Measurements from ENCODE around the gene TAF1C. TPM values are rescaled to one million over a fixed set of nuclear protein-coding genes. Genes with fewer than 3 reads are reported as not detected.

The TAF1C gene
- total RNA-seq, 6 experiments from 2014 or later: 11.0 to 28.3 (median 19.3) TPM

DNA sequence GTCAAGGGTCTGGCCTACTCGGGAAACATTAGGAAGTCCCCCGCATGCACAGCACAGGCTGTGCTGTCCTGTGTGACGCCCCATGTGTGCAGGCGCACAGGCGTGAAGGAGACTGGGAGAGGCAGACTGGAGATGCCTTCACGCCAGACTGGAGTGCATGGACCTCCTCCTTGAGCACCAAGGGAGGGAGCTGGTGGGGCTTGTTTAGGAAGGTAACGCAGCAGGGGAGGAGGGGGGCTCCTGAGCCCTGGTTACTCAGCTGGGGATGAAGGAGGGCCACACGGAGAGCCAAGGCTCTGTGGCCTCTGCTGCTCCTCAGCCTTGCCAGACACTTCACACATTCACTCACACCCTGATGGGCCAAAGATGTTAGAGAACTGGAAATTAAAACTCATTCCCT is 49.6 kb downstream of the TAF1C start:
- H3K4me1 ChIP-seq: no peaks in the 10 kb centered on the region
- no peaks in the 10 kb centered on the region for H3K36me3 ChIP-seq
- no peaks in the 10 kb centered on the region for H3K27me3 ChIP-seq
- intact Hi-C loops (cut with DNase I): no loop called here
- TF ChIP-seq, protein P1, sequence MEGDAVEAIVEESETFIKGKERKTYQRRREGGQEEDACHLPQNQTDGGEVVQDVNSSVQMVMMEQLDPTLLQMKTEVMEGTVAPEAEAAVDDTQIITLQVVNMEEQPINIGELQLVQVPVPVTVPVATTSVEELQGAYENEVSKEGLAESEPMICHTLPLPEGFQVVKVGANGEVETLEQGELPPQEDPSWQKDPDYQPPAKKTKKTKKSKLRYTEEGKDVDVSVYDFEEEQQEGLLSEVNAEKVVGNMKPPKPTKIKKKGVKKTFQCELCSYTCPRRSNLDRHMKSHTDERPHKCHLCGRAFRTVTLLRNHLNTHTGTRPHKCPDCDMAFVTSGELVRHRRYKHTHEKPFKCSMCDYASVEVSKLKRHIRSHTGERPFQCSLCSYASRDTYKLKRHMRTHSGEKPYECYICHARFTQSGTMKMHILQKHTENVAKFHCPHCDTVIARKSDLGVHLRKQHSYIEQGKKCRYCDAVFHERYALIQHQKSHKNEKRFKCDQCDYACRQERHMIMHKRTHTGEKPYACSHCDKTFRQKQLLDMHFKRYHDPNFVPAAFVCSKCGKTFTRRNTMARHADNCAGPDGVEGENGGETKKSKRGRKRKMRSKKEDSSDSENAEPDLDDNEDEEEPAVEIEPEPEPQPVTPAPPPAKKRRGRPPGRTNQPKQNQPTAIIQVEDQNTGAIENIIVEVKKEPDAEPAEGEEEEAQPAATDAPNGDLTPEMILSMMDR (IDR thresholded peaks at IDR 0.05): no peak
- TF ChIP-seq POLR2A (IDR thresholded peaks at IDR 0.05): no peak
- H3K27ac ChIP-seq: no peak overlapping the region
- DNase-seq (no peak), ATAC-seq (no peak)
- H3K4me3 ChIP-seq: no peak overlapping the region
- 70% methylated on average over 2 of the region's 8 CpGs for WGBS (ENCODE audit: insufficient coverage, low coverage, low lambda C conversion rate, missing lambda C conversion rate)
- H3K9me3 ChIP-seq: no peaks in the 10 kb centered on the region

DNA sequence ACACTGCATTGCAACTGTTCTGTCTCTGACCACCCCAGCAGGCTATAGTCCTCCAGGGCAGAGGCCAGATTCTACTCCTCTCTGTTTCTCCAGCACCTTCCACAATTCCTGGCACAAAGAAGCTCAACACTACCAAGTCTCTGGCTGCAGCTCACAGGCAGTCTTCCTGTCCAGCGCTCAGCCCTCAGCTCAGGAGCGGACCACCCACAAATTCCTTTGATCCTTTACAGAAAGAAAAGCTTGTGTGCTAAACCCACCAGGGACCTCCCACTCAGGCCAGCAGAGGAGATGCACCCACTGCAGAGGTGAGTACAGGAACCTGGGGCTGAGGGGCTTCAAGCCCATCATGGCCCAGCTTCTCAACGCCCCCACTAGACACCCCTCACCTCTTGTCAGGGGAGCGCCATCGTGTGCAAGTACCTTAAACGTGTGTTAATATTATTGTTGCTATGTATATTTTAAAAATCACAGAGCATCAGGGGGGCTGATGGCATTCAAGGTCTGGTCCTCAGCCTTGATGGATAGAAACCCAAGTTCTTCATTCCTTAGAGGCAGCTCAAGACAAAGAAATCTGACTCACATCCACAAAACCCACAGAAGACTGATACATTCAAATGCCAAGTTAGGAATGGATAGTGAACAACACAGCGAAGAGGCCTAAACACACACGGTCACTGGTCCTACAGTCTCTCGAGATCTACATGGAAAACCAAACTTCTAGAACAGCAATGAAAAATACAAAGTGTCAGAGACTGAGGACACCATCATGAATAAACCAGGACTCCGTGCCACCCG is 50.3 kb downstream of the TAF1C start:
- TF ChIP-seq, protein P1 (IDR thresholded peaks at IDR 0.05): no peak
- TF ChIP-seq POLR2A (IDR thresholded peaks at IDR 0.05): no peak
- Histone ChIP-seq H3K36me3 (no peaks in the 10 kb centered on the region), H3K9me3 (no peaks in the 10 kb centered on the region), H3K4me3 (no peak overlapping the region), H3K4me1 (no peaks in the 10 kb centered on the region), H3K27ac (no peak overlapping the region), H3K27me3 (no peaks in the 10 kb centered on the region)
- WGBS (ENCODE audit: insufficient coverage, low coverage, low lambda C conversion rate, missing lambda C conversion rate): 94% methylated on average over 6 of the region's 11 CpGs
- intact Hi-C loops (cut with DNase I): no loop called here
- DNase-seq (no peak), ATAC-seq (no peak)

DNA sequence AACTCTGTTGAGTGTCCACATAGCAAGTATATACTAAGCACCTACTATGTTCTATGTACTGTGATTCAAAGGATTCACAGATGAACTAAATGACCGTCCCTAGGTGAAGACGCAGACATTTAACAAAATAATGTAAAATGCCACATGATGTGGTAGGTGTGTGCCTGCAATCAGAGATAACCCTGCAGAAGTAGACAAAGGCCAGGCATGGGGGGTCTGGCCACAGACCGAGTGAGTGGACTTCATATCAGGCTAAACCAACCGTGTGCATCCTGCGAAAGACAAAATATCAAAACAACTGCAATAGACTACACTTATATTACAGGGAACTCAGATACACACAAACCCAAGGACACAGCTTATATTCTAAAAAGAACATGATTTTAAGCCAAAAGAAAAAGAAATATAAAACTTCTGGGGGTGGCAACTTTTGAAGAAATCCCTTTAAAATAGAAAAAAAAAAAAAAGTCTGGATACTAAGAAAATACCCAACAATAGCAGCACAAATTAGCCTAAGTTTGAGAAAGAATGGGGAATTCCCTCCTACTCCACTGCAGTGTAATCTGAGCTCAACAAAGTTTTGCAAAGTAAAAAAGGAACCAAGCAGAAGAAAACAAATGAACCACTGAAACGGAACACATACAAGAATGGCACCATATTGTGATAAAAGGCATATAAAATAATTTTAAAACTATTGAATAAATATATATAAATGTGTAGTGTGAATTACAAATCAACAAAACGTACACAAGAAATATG is 54.2 kb downstream of the TAF1C start:
- no peaks in the 10 kb centered on the region for H3K27me3 ChIP-seq
- intact Hi-C loops (cut with DNase I): no loop called here
- DNase-seq (no peak), ATAC-seq (no peak)
- no peak overlapping the region for H3K27ac ChIP-seq
- no peaks in the 10 kb centered on the region for H3K9me3 ChIP-seq
- H3K4me1 ChIP-seq: no peaks in the 10 kb centered on the region
- H3K36me3 ChIP-seq: peaks cover 0 to 14% (median 6%) of the 10 kb centered on the region in 4 donors
- WGBS (ENCODE audit: insufficient coverage, low coverage, low lambda C conversion rate, missing lambda C conversion rate): 84% methylated on average over 7 of the region's 7 CpGs
- TF ChIP-seq POLR2A (IDR thresholded peaks at IDR 0.05): no peak
- TF ChIP-seq, protein P1 (IDR thresholded peaks at IDR 0.05): no peak
- no peak overlapping the region for H3K4me3 ChIP-seq

DNA sequence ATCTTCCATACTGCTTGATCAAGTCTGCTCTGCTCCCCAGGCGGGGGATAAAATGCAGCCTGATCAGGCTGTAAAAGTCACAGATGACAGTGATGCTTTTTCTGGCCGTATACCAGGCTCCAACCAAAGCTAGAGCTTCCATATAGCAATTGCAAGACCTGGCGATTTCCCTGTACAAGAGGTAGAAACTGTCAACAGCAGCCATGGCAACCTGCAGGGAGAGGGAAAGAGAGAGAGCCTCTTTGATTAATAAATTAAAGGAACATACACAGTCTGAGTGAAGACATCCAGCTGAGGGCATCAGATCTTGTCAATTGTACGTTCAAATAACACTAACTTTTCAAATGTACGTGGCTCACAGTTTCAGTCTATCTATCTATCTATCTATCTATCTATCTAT is 55.7 kb downstream of the TAF1C start:
- Histone ChIP-seq H3K4me3 (no peak overlapping the region), H3K27ac (no peak overlapping the region), H3K27me3 (no peaks in the 10 kb centered on the region), H3K36me3 (peaks cover 0 to 14% (median 6%) of the 10 kb centered on the region in 4 donors), H3K9me3 (no peaks in the 10 kb centered on the region), H3K4me1 (no peaks in the 10 kb centered on the region)
- 91% methylated on average over 4 of the region's 5 CpGs for whole genome bisulfite sequencing (ENCODE audit: insufficient coverage, low coverage, low lambda C conversion rate, missing lambda C conversion rate)
- ATAC-seq (no peak), DNase-seq (no peak)
- TF ChIP-seq POLR2A (IDR thresholded peaks at IDR 0.05): no peak
- TF ChIP-seq, protein P1 (IDR thresholded peaks at IDR 0.05): no peak
- intact Hi-C loops (cut with DNase I): no loop called here

Other genes starting within 250 kb of the TAF1C start
- 100 to 1,000 TPM in 1 of 6 experiments, 10 to 100 TPM in 5; 40.1 to 170 (median 53.9) TPM for gene OSGIN1, start 233.8 kb downstream of the TAF1C start, total RNA-seq
- 10 to 100 TPM in 3 of 6 experiments, 1 to 10 TPM in 2, under 1 TPM in 1; 0.56 to 26.8 (median 7.1) TPM for gene NECAB2, start 218.8 kb downstream of the TAF1C start, total RNA-seq
- gene SLC38A8, start 144.3 kb downstream of the TAF1C start, total RNA-seq: not detected
- gene MBTPS1, start 70.1 kb downstream of the TAF1C start, total RNA-seq: 10 to 100 TPM; 34.5 to 45.6 (median 40.1) TPM
- gene HSDL1, start 41.9 kb downstream of the TAF1C start, total RNA-seq: 1 to 10 TPM; 4.3 to 8.1 (median 6.2) TPM
- gene DNAAF1, start 41.7 kb downstream of the TAF1C start, total RNA-seq: 1 to 10 TPM in 3 of 6 experiments, under 1 TPM in 1, not detected in 2; 0.37 to 5.6 (median 2.1) TPM
- 1 to 10 TPM in 1 of 6 experiments, under 1 TPM in 1, not detected in 4; 0.87 to 1.0 TPM for gene ADAD2, start 4.1 kb upstream of the TAF1C start, total RNA-seq
- gene KCNG4, start 53.0 kb upstream of the TAF1C start, total RNA-seq: not detected
- 1 to 10 TPM in 4 of 6 experiments, under 1 TPM in 2; 0.64 to 5.0 (median 2.3) TPM for gene WFDC1, start 107.8 kb upstream of the TAF1C start, total RNA-seq
- gene ATP2C2, start 181.5 kb upstream of the TAF1C start, total RNA-seq: under 1 TPM in 4 of 6 experiments, not detected in 2; 0.18 to 0.51 (median 0.32) TPM